22Rv1 (cell line): ENCODE results near the gene NR2F1-AS1.

ENCODE experiments used
- CTCF ChIP-seq: fragments of 450-650 bp; IDR thresholded peaks from 2 replicates; pipeline ENCODE4 v1.5.1; 2017; ENCODE audit warnings: mild to moderate bottlenecking
- ZFX ChIP-seq: fragments of 450-650 bp; IDR thresholded peaks from 2 replicates; pipeline ENCODE4 v1.6.1; 2017; ENCODE audit warnings: antibody characterized with exemption, borderline replicate concordance

- TF ChIP-seq CTCF (no peak), ZFX (no peak)
These were observed 8.3 kb upstream of the NR2F1-AS1 start for GRCh38 chr5:93589152-93589828.
